NCI-H146 (cell line): ENCODE results near the gene ISLR.
A peak's percentile ranks its signal among the peaks of the same experiment; 100 is the strongest.

Source experiments
- DNase-seq: peaks from one replicate; lab custom pipeline; 2025; lab: John Stamatoyannopoulos, UW

Gene ISLR

GRCh38 chr15:74194572-74195559 lies 21.4 kb downstream of the ISLR start:
- no peak for DNase-seq

GRCh38 chr15:74196175-74196574 lies 22.7 kb downstream of the ISLR start:
- DNase-seq: no peak

- no peak for DNase-seq
These were observed 23.9 kb downstream of the ISLR start for GRCh38 chr15:74197176-74197965.

- DNase-seq: no peak
These were observed 25.8 kb downstream of the ISLR start for GRCh38 chr15:74199297-74199652.

GRCh38 chr15:74200412-74200815 lies 26.9 kb downstream of the ISLR start:
- no peak for DNase-seq

- peak; percentile 24 for DNase-seq
These were observed 27.4 kb downstream of the ISLR start for GRCh38 chr15:74200871-74201419.

- peak; percentile 71 for DNase-seq
These were observed 28.4 kb downstream of the ISLR start for GRCh38 chr15:74201710-74202420.

- peak; percentile 95 for DNase-seq
These were observed 29.2 kb downstream of the ISLR start, which contains the start of gene STRA6 for GRCh38 chr15:74202452-74203401. Gene STRA6, minus strand, starts transcription at chr15:74202787. Its CDS starts 520 bp downstream, at chr15:74202267.

- peak; percentile 13 for DNase-seq
These were observed 30.5 kb downstream of the ISLR start for GRCh38 chr15:74203914-74204431.

- DNase-seq: no peak
These were observed 32.1 kb downstream of the ISLR start for GRCh38 chr15:74205582-74205947.

- no peak for DNase-seq
These were observed 33.3 kb downstream of the ISLR start for GRCh38 chr15:74206801-74207281.

- no peak for DNase-seq
These were observed 34.3 kb downstream of the ISLR start for GRCh38 chr15:74207652-74208440.

- DNase-seq: no peak
These were observed 35.0 kb downstream of the ISLR start for GRCh38 chr15:74208496-74208895.

- no peak for DNase-seq
These were observed 35.5 kb downstream of the ISLR start for GRCh38 chr15:74208901-74209559.

- DNase-seq: no peak
These were observed 36.0 kb downstream of the ISLR start for GRCh38 chr15:74209560-74209958.

- no peak for DNase-seq
These were observed 36.6 kb downstream of the ISLR start for GRCh38 chr15:74209997-74210671.

GRCh38 chr15:74210729-74211128 lies 37.2 kb downstream of the ISLR start:
- no peak for DNase-seq

GRCh38 chr15:74211656-74212055 lies 38.1 kb downstream of the ISLR start:
- no peak for DNase-seq
